Measurements from ENCODE around the gene NCOA4. TPM values are rescaled to one million over a fixed set of nuclear protein-coding genes. Genes with fewer than 3 reads are reported as not detected.

Gene NCOA4
- total and polyA plus RNA-seq, 2 of the 8 experiments (the other 6 are each of a cell fraction or from before 2014, with no cell fraction given): 28.9 to 65.2 TPM

GRCh38 chr10:46019177-46019528, 11.3 kb downstream of the NCOA4 start (continued):
- no peak for TF ChIP-seq CHD7 (IDR thresholded peaks at IDR 0.05; ENCODE audit: insufficient replicate concordance, low read length)
- no peak for TF ChIP-seq POLR2A (IDR thresholded peaks at IDR 0.05; ENCODE audit: control extremely low read depth in 1 of 2, low read depth in 2 of 2, low read length in 2 of 2)
